Neural progenitor cell (in vitro differentiated cells): ENCODE measurements around the gene CPSF7.

Source experiments
- CTCF ChIP-seq: fragments of 200-600 bp; sonication (generic); IDR thresholded peaks from 2 replicates; pipeline ENCODE4 v1.5.1; 2017; ENCODE audit warnings: antibody characterized with exemption, mild to moderate bottlenecking
- EZH2 ChIP-seq: fragments of 200-600 bp; sonication (generic); IDR thresholded peaks from 2 replicates; pipeline ENCODE4 v1.6.1; 2017; ENCODE audit warnings: antibody characterized with exemption, mild to moderate bottlenecking, moderate library complexity

- no peak for TF ChIP-seq CTCF
- TF ChIP-seq EZH2 = no peak
Measured at GRCh38 chr11:61367406-61367805, 62.4 kb downstream of the CPSF7 start.
